A549 (cell line): ENCODE data around the gene STYK1.

Experiments used
- CTCF ChIP-seq: fragments of >200 bp; sonication (Bioruptor Twin); formaldehyde crosslinking; IDR thresholded peaks from 3 replicates; pipeline ENCODE4 v1.5.1; 2016
- ZNF302 ChIP-seq: fragments of 250-450 bp; sonication (Bioruptor Pico); IDR thresholded peaks from 2 replicates; pipeline ENCODE4 v1.9.0; 2021; ENCODE audit warnings: inconsistent platforms, mild to moderate bottlenecking, moderate library complexity
- TF ChIP-seq, protein P1 (sequence below): IDR thresholded peaks from 2 replicates; pipeline ENCODE4 v1.6.1; 2012

DNA sequence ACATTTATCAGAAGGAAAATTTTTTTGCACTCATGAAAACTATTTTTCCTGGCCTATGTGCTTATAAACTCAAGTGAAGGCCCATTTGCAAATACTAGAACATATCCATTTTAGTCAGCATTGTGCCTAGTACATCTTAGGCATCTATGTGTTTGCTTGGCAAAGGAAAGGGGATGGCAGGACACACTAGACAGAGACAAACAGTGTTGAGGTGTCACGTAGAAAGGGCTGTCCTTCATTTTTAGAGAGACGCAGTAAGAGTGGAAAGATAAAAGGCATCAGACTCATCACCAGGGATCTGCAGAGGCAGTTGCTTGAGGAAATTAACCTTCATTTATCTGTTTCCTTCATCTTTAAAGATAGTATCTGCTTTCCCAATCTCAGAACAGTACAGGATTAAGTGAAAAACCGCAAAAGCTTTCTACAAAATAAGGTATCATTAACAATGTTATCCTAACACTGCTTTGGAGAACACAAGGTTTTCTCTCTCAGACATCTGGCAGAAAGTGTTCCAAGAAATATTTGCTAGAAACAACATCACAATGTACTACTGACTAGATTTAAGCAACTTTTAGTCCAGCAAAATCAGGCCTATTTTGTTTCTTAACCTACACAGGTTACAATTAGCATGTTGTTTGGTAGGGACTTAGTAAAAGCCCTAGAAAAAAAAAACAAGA, 47.3 kb upstream of the STYK1 start:
- TF ChIP-seq CTCF: no peak
- TF ChIP-seq ZNF302: no peak
- TF ChIP-seq, protein P1, sequence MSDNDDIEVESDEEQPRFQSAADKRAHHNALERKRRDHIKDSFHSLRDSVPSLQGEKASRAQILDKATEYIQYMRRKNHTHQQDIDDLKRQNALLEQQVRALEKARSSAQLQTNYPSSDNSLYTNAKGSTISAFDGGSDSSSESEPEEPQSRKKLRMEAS: no peak
